AG08396 (cell line): ENCODE results near the gene LUC7L2.
"Not testable (repeated sequence)": the region's sequence is repeated elsewhere in the genome, so short reads cannot be mapped to it uniquely, and the experiment has no call there.

Source experiments
- DNase-seq: peaks from one replicate; pipeline ENCODE4 v3.0.0; 2012; ENCODE audit warnings: low spot score, mixed read lengths

LUC7L2 gene

GRCh38 chr7:139451638-139452037 is 91.9 kb downstream of the LUC7L2 start:
- no peak for DNase-seq

GRCh38 chr7:139452958-139453672 is 93.4 kb downstream of the LUC7L2 start:
- DNase-seq: peak; percentile 76

GRCh38 chr7:139453673-139454321 is 94.1 kb downstream of the LUC7L2 start:
- DNase-seq: peak; percentile 27

GRCh38 chr7:139455789-139456188 is 96.1 kb downstream of the LUC7L2 start:
- no peak for DNase-seq

- no peak for DNase-seq
Observed at GRCh38 chr7:139456511-139456910, 96.8 kb downstream of the LUC7L2 start.

- DNase-seq: no peak
Observed at GRCh38 chr7:139457153-139457946, 97.7 kb downstream of the LUC7L2 start.

- DNase-seq: not testable (repeated sequence)
Observed at GRCh38 chr7:139463421-139463820, 103.7 kb downstream of the LUC7L2 start.

- DNase-seq: not testable (repeated sequence)
Observed at GRCh38 chr7:139464511-139464910, 104.8 kb downstream of the LUC7L2 start.

GRCh38 chr7:139465072-139465471 is 105.4 kb downstream of the LUC7L2 start:
- not testable (repeated sequence) for DNase-seq

- not testable (repeated sequence) for DNase-seq
Observed at GRCh38 chr7:139467729-139468128, 108.0 kb downstream of the LUC7L2 start.

GRCh38 chr7:139468281-139468680 is 108.6 kb downstream of the LUC7L2 start:
- not testable (repeated sequence) for DNase-seq

- DNase-seq: no peak
Observed at GRCh38 chr7:139471740-139472353, 112.2 kb downstream of the LUC7L2 start.
